GM21576 (cell line): ENCODE data around the gene PPARG.
"Not testable (repeated sequence)": the region's sequence is repeated elsewhere in the genome, so short reads cannot be mapped to it uniquely, and the experiment has no call there.

Source experiments
- ATAC-seq: cut with Tn5 transposase; IDR thresholded peaks from one replicate; pipeline ENCODE4 v1.9.1; 2021; ENCODE audit warnings: mild to moderate bottlenecking, moderate library complexity; ENCODE audit not compliant: unreplicated experiment

Gene PPARG

DNA sequence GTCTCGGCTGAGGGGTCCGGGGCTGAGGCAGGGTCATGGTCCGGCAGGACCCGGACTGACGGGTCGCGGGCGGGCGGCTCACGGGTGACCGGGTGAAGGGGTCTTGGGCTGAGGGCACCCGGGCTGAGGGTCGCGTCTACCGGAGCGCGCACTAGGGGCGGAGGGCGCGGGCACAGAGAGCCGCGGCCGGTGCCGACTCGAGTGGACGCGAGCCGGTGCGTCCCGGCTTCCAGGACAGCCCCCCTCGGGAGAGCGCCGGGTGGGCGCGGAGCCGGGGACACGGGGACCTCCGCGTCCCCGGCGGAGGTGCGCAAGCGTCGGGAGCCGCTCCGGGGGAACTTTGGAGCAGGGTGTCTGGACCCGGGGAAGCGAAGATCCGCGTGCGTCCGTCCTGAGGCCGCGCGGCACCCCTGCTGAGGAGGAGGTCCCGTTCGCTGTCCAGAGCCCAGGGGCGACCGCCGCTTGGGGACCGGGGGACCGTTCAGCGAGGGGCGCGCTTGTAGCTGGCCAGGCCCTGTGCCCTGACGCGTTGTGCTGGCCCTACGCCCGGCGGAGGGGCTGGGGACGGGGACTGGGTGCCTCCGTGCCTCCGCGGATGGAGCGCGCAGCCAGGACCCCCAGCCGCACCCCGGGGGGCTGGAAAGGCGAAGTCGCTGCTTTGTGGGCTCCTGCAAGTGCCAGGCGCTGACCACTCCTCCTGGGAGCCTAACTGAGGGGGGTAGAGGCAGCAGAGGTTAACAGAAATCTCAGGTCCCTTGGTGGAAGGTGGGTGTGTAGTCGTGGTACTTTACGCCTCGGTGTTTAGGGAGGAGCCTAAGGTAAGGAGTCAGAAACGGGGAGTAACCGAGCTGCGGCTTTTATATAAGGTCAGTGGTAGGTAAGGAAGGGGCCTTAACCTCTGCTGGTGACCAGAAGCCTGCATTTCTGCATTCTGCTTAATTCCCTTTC, at the start of gene PPARG:
PPARG (plus strand) TSS at position 889 of the 948 bp plus-strand sequence. CDS start 90,642 bp downstream, outside the sequence.
- no peak for ATAC-seq

DNA sequence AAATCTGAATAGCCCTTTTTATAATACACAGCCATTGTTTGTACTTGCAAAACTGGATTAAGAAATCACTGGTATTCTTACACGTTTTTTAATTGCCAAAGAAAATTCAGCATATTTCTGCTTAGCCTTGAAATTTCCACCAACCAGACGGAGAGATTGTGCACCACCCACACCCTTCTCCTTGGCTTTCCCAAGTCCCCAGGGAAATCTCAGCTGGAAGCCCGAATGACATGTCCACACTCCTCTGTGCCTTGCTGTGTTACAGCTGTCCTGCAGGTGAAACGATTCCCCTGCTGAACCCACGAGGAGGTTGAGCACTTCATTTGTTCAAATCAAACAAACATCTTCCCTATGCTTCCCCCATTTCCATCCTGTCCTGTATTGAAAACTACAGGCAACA, 49.6 kb upstream of the PPARG start:
- ATAC-seq = no peak

DNA sequence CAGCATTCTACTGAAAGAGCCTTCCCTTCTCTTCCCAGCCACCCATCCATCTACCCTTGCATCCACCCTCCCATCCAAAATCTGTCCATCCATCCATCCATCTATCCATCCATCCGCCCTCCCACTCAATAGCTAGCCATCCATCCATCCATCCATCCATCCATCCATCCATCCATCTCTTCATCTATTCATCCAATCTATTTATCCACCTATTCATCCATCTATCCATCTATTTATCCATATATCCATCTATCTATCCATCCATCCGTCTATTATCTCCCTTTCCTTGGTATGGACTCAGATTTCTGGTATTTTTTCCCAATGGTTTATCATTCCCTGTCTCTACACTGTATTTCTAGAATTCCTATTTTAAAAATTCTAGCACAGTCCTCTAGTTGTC, 46.1 kb upstream of the PPARG start:
- no peak for ATAC-seq

DNA sequence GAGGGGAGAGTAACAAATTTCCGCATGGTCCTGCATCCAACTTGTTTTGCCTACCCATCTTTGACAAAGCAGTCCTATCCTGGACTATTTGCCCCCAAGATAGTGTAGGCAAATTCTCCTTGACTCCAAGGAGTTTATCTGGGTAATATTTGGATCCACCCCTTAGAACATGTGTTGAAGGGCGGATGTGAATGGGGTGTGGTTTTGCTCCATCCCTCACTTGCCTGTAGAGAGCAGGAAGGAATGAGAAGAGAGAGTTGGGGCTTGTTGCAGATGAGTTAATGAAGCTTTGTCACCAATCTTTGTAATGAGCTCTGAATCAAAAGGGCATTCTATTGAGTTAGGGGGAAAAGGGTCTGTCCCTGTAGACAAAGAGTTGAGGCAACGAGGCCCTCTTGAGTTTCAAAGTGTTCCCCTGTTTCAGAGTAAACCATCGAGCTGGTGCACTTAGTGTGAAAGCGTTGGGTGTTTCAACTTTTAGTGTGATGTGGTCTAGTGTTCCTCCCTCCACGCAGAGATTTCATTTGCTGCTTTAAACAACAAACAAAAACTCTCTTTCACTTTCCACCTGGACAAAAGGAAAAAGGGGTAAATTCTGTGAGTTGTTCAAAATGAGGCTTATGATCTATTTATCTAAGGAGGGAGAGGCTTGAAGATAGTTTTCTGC, 42.2 kb upstream of the PPARG start:
- ATAC-seq = no peak

DNA sequence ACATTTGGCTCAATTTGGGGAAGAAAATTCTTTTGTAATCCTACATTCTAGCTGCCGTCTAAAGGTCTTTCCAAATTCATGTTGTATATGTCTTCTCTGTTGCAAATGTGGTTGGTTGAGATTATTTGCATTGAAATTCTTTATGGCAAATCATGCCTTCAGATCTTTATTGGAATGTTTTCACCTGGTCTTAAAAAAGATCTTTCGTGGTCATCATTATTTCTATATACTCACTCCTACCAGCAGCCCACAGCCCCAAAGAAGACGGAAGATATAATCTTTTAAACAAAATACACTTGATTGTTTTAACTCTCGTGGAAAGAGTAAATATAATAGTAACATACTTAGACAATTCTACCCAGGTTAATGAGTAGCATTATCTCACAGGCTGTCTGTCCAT, 41.5 kb upstream of the PPARG start:
- ATAC-seq = no peak

DNA sequence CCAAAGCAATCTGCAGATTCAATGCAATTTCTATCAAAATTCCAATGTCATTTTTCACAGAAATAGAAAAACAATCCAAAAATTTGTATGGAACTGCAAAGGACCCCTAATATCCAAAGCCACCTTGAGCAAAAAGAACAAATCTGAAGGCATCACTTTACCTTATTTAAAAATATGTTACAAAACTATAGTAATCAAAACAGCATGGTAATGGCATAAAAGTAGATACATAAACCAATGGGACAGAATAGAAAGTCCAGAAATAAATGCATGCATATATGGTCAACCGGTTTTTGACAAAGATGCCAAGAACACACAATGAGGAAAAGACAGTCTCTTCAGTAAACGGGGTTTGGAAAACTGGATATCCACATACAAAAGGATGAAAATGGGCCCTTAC, 39.4 kb upstream of the PPARG start:
- ATAC-seq = no peak

DNA sequence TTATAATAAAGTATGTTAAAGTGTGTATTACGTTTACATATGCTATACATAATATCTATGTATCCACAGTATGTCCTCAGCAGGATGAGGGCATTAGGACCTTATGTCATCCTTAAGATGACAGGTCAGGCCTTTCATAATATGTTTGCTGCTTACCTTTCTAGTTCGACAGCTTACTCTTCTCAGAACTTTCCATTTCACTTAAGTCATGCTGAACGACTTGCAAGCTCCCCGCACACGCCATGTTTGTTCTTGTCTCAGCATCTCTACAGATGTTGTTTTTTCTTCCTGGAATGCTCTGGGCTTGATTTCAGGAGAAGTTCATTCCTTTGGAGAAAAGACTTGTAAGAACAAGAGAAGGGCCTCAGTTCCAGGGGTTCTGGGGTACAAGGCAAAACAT, 36.0 kb upstream of the PPARG start:
- no peak for ATAC-seq

DNA sequence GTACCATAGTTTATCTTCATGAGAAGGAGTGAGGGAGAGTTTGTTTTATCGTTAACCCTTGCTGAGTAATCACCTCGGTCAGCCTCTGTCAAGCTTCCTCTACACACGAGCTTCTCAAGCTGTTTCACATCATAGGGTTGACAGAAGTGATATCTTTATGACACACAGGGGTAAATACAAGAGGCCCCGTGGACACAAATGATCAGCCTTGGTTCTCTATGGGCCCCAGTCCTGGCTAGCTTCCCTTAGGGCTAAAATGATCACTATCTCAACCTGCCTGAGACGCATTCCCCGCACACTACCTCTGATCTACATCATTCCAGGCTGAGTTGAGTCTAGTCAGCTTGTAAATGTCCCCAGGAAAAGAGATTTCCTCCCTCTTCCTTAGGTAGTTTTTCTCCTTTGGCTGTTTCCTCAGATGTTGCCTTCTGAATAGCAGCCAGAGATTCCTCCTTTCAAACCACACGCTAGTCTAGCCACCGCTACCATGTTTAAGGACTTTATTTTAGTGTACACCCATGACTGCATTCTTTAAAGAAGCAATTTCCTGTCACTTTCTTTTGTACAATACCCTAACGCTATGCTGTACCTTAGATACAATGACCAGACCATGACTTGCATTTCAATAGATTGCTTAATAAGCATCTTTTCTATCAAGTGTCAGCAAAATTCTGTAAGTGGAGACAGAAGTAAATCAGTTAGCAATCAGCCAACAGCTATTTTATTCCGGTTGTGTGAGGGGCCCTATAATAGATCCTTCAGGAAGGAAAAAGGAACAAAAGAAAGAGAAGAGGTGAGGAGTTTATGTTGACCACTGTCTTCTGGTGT, 35.1 kb upstream of the PPARG start:
- no peak for ATAC-seq

DNA sequence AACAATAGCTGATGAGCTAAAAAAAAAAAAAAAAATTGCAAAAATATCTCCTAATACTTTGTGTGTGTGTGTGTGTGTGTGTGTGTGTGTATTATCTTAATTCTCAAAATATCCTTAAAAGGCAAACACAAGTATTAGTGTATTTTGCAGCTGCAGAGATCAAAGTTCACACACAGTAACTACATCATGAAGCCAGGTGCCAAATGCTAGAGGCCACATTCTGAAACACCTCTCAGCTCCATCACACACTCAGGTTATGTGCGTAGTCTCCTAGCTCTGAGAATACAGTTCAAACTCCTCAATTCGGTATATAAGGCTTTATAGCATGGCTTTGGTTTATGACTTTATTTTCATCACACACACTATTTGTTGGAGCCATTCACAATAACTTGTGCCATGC, 33.5 kb upstream of the PPARG start:
- ATAC-seq = no peak

DNA sequence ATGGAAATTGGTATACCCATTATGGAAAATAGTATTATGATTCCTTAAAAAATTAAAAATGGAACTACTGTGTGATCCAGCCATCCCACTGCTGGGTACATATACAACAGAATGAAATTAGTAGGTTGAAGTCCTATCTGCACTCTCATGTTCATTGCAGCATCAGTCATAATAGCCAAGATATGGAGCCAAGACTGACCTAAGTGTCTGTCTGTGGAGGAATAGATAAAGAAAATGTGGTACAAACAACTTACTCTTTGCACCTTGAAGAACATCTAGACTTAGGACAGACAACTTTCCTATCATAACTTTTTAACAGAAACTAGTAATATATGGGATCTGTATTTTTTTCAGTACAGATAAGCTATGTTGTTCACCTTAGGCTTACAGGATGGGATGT, 30.0 kb upstream of the PPARG start:
- ATAC-seq = no peak

DNA sequence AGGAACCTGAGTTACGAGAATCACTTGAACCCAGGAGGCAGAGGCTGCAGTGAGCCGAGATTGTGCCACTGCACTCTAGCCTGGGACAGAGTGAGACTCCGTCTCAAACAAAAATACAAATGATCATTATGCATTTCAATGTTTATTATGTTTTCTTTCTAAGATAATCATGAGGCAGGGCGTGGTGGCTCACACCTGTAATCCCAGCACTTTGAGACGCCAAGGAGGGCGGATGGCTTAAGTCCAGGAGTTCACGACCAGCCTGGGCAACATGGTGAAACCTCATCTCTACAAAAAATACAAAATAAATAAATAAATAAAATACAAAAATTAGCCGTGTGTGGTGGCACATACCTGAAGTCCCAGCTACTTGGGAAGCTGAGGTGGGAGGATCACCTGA, 26.7 kb upstream of the PPARG start:
- not testable (repeated sequence) for ATAC-seq

DNA sequence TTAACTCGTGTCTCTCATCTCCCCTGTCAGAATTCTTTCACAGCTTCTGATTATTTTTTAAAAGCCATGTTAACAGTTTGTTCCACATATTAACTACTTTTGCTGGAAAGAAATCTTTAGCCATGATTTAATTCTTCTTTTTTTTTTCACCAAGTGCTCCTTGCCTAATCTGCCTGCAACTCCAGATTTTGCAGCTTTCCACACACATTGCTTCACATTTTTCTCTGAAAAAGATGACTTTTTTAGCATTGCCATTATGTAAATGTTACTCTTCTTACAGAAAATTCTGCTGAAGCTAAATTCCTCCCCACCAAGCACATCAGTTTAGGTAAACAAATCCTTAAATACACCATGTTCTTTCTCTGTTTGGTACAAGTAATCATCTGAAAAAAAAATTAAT, 23.4 kb upstream of the PPARG start:
- no peak for ATAC-seq

DNA sequence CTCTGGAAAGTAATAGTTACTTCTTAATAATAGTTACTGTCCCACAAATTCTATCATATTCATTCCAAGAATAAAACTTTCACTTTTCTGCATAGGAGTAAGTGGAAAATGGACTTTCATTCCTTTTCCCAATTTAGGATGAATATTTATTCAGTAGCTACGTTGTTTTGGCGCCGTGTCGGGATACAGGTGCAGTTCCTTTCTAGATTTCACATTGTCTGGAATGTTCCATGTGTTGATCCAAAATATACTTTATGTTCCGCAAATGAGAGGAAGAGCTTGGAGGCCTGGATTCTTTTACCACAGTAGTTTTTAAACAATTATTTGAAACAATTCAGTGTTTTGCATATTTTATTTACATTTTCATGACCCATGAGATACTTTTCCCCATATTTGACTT, 22.8 kb upstream of the PPARG start:
- ATAC-seq = no peak

DNA sequence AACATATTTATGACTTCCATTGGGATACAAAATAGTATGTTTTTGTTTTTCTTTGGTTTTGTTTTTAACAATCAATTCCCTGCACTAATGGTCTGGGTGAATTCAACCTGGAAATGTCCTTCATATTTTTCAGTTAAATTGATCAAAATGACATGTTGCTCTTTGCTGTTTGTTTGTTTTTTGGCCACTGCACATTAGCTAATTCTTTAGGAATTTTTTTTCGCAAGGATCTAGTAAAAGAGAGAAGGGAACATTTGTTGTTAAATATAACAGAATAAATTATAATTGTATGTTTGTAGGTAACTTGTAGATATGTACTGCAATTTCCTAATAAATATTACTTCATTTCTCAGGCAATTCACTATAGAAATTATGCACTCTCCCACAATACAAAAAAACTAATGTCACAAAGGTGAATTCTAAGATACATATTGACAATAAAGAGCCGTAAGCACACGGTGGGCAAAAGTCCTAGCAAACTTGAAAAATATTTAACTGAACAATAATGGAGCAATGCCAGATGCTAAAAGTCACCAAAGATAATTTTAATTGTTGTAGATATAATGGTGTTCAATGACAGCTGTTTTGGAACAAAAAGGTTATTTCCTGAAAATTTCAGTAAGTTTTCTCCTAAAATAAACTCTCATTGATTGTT, 21.4 kb upstream of the PPARG start:
- ATAC-seq = no peak

DNA sequence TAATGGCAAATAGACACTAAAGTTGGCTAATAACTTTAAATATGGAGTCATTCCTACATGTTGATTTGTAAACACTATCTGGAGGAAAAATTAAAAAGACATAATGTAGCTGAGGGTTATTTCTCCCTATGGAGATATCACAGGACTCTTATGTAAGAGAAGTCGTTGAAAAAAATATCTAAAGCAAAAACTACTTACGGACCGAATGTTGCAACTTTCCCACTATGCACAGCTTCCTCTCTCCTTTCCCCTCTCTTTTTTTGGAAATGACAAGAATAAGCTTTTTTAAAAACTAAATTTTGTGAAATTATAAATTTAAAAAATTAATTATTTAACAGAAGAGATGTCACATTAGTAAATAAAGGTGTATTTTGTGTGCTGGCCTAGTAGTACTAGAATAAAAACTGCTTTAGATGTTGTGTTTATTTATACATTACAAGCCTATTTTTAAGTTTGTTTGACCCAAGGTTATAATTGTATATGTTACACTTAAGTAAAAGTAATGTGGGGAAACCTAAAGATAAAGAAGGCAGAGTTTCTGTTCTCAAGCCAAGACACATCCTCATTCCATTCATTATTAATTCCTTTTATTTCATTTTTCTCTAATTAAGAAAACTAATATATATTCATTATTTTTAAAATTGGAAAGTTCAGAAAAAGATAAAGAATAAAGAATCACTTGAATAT, 20.7 kb upstream of the PPARG start:
- ATAC-seq = no peak

DNA sequence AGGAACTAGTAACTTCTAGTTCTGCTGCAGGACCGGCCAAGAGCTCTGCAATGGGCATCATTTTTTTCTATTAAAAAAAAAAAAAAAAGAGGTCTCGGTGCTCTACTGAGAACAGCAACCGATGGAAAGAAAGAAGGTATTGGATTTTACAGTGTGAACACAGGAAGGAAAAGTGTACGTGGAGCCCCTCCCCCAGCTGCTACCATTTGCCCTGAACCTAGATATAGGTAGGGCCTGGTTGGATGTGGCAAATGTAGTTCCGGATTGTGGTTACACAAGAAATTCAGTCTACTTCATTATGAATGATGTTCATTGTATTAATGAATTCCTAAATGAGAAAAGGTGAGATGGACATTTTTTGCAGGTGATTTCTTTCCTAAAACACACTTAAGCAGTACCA, 17.9 kb upstream of the PPARG start:
- ATAC-seq = no peak

DNA sequence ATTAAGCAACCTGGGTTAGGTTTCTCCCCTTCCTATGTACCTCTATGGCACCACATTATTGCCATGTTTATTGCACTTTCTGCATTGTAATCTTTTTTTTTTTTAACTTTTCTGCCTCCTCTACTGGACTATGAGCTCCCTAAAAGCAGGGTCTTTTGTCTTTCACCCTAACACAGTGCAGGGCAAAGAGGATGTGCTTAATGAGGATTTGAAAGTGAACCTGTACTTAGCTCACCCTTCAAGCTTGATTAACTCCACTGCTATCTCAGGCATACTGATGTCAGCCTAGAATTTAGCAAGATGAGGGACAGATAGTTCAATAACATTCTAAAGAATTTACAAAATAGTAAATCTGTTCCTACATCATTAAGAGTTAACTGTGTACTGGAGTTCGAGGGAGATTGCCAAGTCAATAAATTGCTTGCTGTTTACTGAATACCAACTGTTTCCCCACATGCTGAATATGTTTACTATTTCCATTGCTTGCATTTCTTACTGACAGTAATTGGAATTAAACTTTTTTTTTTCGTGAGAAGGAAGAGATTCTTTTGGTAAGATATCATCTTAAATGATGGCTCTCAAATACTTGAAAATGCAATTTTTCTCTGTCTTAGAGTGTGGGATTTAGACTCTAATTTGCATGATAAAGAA, 15.7 kb upstream of the PPARG start:
- peak; percentile 99 for ATAC-seq

DNA sequence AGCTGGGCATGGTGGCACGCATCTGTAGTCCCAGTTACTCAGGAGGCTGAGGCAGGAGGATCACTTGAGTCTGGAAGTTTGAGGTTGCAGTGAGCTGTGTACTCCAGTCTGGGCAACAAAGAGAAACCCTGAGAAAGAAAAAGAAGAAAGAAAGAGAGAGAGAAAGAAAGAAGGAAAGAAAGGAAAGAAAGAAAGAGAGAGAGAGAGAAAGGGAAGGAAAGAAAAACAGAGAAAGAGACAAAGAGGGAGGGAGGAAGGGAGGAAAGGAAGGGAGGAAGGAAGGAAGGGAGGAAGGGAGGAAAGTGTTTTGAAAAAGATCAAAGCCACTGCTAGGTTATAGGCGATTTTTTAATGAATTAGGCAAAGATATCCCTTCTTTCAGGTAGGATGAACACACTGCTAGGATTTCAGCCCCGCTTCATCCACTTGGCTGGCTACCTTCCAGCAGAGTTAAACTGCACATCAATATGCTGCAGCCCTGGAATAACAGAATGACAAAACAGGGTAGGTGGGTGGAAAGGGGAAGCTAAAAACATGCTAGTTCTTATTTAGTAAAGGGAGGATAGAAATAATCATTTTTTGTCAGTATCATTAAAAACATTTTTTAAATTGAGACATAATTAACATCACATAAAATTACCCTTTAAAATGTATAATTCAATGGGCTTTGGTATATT, 12.8 kb upstream of the PPARG start:
- no peak for ATAC-seq

DNA sequence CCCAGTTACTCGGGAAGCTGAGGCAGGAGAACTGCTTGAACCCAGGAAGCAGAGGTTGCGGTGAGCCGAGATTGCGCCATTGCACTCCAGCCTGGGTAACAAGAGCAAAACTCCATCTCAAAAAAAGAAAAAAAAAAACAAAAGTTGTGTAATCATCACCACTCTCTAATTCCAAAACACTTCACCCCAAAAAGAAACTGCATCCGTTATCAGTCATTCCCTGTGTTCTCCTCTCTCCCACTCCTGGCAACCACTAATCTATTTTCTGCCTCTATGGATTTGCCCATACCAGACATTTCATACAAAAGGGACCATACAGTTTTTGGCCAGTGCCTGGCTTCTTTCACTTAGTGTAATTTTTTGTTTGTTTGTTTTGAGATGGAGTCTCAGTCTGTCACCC, 12.0 kb upstream of the PPARG start:
- not testable (repeated sequence) for ATAC-seq
